ENCODE results near the gene STON2. TPM values are rescaled to one million over a fixed set of nuclear protein-coding genes. Genes with fewer than 3 reads are reported as not detected.

STON2 gene
- total RNA-seq, 1 donor from 2014 or later: 77.2 TPM

DNA sequence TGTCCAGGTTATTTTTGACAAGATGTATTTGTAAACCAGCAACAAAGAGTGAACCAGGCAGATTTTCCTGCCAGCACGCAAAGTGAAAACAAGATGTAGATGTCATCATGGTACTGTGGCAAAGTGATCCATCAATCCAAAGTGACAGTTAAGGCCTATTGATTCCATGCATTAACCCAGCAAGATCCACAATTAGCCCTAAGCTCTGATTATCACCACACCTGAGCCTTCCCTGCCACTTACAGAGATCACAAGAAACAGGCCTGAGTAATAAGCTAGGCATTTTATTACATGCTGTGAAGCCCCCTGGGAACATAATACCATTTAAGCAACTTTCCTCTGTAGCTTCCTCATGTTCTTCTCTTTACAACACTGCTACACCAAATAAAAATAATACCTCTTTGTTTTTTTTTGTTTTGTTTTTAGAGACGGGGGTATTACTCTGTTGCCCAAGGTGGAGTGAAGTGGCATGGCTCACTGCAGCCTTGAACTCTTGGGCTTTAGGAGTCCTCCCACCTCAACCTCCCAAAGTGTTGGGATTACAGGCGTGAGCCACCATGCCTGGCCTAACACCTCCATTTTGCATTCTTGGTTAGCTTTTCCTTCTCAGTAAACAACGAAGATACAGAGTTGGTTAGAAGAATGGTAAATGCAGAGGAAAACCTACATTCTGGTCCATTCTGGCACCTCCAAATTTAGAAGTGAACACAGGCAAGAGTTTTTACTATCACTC is 85.5 kb downstream of the STON2 start:
- peaks cover 12% of the 10 kb centered on the region for H3K36me3 Mint-ChIP-seq (ENCODE audit: insufficient read depth)
- H3K27me3 Mint-ChIP-seq: no peaks in the 10 kb centered on the region
- peaks cover 3% of the 10 kb centered on the region for H3K9me3 Mint-ChIP-seq (ENCODE audit: low read depth)
- no peak overlapping the region for H3K4me3 Mint-ChIP-seq (ENCODE audit: low read depth)
- H3K4me1 Mint-ChIP-seq (ENCODE audit: low read depth): peaks cover 61% of the 10 kb centered on the region
- peak overlapping the region; percentile 97 for H3K27ac Mint-ChIP-seq
- TF ChIP-seq, protein P1, sequence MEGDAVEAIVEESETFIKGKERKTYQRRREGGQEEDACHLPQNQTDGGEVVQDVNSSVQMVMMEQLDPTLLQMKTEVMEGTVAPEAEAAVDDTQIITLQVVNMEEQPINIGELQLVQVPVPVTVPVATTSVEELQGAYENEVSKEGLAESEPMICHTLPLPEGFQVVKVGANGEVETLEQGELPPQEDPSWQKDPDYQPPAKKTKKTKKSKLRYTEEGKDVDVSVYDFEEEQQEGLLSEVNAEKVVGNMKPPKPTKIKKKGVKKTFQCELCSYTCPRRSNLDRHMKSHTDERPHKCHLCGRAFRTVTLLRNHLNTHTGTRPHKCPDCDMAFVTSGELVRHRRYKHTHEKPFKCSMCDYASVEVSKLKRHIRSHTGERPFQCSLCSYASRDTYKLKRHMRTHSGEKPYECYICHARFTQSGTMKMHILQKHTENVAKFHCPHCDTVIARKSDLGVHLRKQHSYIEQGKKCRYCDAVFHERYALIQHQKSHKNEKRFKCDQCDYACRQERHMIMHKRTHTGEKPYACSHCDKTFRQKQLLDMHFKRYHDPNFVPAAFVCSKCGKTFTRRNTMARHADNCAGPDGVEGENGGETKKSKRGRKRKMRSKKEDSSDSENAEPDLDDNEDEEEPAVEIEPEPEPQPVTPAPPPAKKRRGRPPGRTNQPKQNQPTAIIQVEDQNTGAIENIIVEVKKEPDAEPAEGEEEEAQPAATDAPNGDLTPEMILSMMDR (IDR thresholded peaks at IDR 0.05; ENCODE audit: unreplicated experiment): no peak
- DNase-seq (ENCODE audit: low spot score, unreplicated experiment): no peak

GRCh38 chr14:81313775-81314429 is 86.2 kb downstream of the STON2 start:
- H3K36me3 Mint-ChIP-seq (ENCODE audit: insufficient read depth): peaks cover 11% of the 10 kb centered on the region
- no peak overlapping the region for H3K4me3 Mint-ChIP-seq (ENCODE audit: low read depth)
- TF ChIP-seq, protein P1 (IDR thresholded peaks at IDR 0.05; ENCODE audit: unreplicated experiment): no peak
- peak overlapping the region; percentile 97 for H3K27ac Mint-ChIP-seq
- peaks cover 56% of the 10 kb centered on the region for H3K4me1 Mint-ChIP-seq (ENCODE audit: low read depth)
- H3K9me3 Mint-ChIP-seq (ENCODE audit: low read depth): peaks cover 3% of the 10 kb centered on the region
- no peak for DNase-seq (ENCODE audit: low spot score, unreplicated experiment)
- H3K27me3 Mint-ChIP-seq: no peaks in the 10 kb centered on the region

- no peak for DNase-seq (ENCODE audit: low spot score, unreplicated experiment)
- Mint-ChIP-seq H3K4me1 (ENCODE audit: low read depth) (peaks cover 55% of the 10 kb centered on the region), H3K27ac (peak overlapping the region; percentile 90)
Observed at GRCh38 chr14:81313200-81313599, 86.9 kb downstream of the STON2 start.

GRCh38 chr14:81312289-81312876 is 87.7 kb downstream of the STON2 start:
- Mint-ChIP-seq H3K36me3 (ENCODE audit: insufficient read depth) (peaks cover 4% of the 10 kb centered on the region), H3K9me3 (ENCODE audit: low read depth) (peaks cover 1% of the 10 kb centered on the region), H3K27me3 (no peaks in the 10 kb centered on the region), H3K27ac (peak overlapping the region; percentile 90), H3K4me3 (ENCODE audit: low read depth) (no peak overlapping the region), H3K4me1 (ENCODE audit: low read depth) (peaks cover 54% of the 10 kb centered on the region)
- no peak for DNase-seq (ENCODE audit: low spot score, unreplicated experiment)
- TF ChIP-seq, protein P1 (IDR thresholded peaks at IDR 0.05; ENCODE audit: unreplicated experiment): no peak

More at GRCh38 chr14:81313200-81313599, 86.9 kb downstream of the STON2 start:
- H3K36me3 Mint-ChIP-seq (ENCODE audit: insufficient read depth): peaks cover 7% of the 10 kb centered on the region
- no peak overlapping the region for H3K4me3 Mint-ChIP-seq (ENCODE audit: low read depth)
- peaks cover 3% of the 10 kb centered on the region for H3K9me3 Mint-ChIP-seq (ENCODE audit: low read depth)
- TF ChIP-seq, protein P1 (IDR thresholded peaks at IDR 0.05; ENCODE audit: unreplicated experiment): no peak
- no peaks in the 10 kb centered on the region for H3K27me3 Mint-ChIP-seq

- H3K9me3 Mint-ChIP-seq (ENCODE audit: low read depth): no peaks in the 10 kb centered on the region
- peak overlapping the region; percentile 90 for H3K27ac Mint-ChIP-seq
- H3K36me3 Mint-ChIP-seq (ENCODE audit: insufficient read depth): no peaks in the 10 kb centered on the region
- no peak for DNase-seq (ENCODE audit: low spot score, unreplicated experiment)
- H3K4me1 Mint-ChIP-seq (ENCODE audit: low read depth): peaks cover 50% of the 10 kb centered on the region
- TF ChIP-seq, protein P1 (IDR thresholded peaks at IDR 0.05; ENCODE audit: unreplicated experiment): no peak
- no peak overlapping the region for H3K4me3 Mint-ChIP-seq (ENCODE audit: low read depth)
- no peaks in the 10 kb centered on the region for H3K27me3 Mint-ChIP-seq
Observed at GRCh38 chr14:81311778-81312177, 88.3 kb downstream of the STON2 start.
